Peyer's patch (tissue), 4 donors: ENCODE results near the gene RGS21. TPM values are rescaled to one million over a fixed set of nuclear protein-coding genes. Genes with fewer than 3 reads are reported as not detected.

ENCODE experiments used
- DNase-seq, 3 donors: peaks; one replicate each; pipeline ENCODE4 v3.0.0-alpha.2; 2017 to 2019
- H3K27ac ChIP-seq, 4 donors: fragments of 200-600 bp; sonication (generic); one replicate each; pipeline ENCODE4 v1.5.1; 2016 to 2019
- H3K27me3 ChIP-seq, 2 donors: fragments of 200-600 bp; sonication (generic); one replicate each; pipeline ENCODE4 v1.5.1; 2019
- H3K36me3 ChIP-seq, 3 donors: fragments of 200-600 bp; sonication (generic); one replicate each; pipeline ENCODE4 v1.5.1; 2016 to 2019
- H3K4me1 ChIP-seq, 4 donors: fragments of 200-600 bp; sonication (generic); one replicate each; pipeline ENCODE4 v1.5.1; 2016 to 2019
- H3K4me3 ChIP-seq, 4 donors: fragments of 200-600 bp; sonication (generic); 1 replicate in 3 of 4; 2 replicates in 1 of 4; pipeline ENCODE4 v1.5.1; 2016 to 2019; ENCODE audit warnings: mild to moderate bottlenecking in 1 of 4
- H3K9me3 ChIP-seq, 4 donors: fragments of 200-600 bp; sonication (generic); one replicate each; pipeline ENCODE4 v1.5.1; 2016 to 2019; ENCODE audit warnings: mild to moderate bottlenecking in 1 of 4
- POLR2A ChIP-seq, 2 donors: fragments of 450-650 bp; IDR thresholded peaks; one replicate each; pipeline ENCODE4 v1.5.1; 2017; ENCODE audit warnings: antibody characterized with exemption in 2 of 2, mild to moderate bottlenecking in 2 of 2, moderate library complexity in 2 of 2
- total RNA-seq, 4 donors: library from RNA; depleted of rRNA; stranded (reverse); fragments of >200 nt; gene quantifications; one replicate each; pipeline ENCODE4 v1.1.0, GENCODE V29; 2016
- TF ChIP-seq, protein P1 (sequence below), 6 experiments: fragments of 450-650 bp in 4 of 6; fragments of 200-600 bp in 2 of 6; sonication (generic) in 1 of 6; IDR thresholded peaks; one replicate each; pipeline ENCODE4 v1.5.1; 2017 to 2019; ENCODE audit warnings: antibody characterized with exemption in 6 of 6, mild to moderate bottlenecking in 3 of 6, moderate library complexity in 1 of 6

RGS21 gene
- total RNA-seq, 4 donors from 2014 or later: not detected

- no peaks in the 10 kb centered on the region for H3K27me3 ChIP-seq
- no peak for DNase-seq
- H3K4me1 ChIP-seq: no peaks in the 10 kb centered on the region
- H3K27ac ChIP-seq: no peak overlapping the region
- no peak overlapping the region for H3K4me3 ChIP-seq
- H3K9me3 ChIP-seq: no peaks in the 10 kb centered on the region
- no peaks in the 10 kb centered on the region for H3K36me3 ChIP-seq
- TF ChIP-seq, protein P1, sequence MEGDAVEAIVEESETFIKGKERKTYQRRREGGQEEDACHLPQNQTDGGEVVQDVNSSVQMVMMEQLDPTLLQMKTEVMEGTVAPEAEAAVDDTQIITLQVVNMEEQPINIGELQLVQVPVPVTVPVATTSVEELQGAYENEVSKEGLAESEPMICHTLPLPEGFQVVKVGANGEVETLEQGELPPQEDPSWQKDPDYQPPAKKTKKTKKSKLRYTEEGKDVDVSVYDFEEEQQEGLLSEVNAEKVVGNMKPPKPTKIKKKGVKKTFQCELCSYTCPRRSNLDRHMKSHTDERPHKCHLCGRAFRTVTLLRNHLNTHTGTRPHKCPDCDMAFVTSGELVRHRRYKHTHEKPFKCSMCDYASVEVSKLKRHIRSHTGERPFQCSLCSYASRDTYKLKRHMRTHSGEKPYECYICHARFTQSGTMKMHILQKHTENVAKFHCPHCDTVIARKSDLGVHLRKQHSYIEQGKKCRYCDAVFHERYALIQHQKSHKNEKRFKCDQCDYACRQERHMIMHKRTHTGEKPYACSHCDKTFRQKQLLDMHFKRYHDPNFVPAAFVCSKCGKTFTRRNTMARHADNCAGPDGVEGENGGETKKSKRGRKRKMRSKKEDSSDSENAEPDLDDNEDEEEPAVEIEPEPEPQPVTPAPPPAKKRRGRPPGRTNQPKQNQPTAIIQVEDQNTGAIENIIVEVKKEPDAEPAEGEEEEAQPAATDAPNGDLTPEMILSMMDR (IDR thresholded peaks at IDR 0.05): no peak
- no peak for TF ChIP-seq POLR2A (IDR thresholded peaks at IDR 0.05)
Measured at GRCh38 chr1:192342842-192343241, 26.1 kb downstream of the RGS21 start.

DNA sequence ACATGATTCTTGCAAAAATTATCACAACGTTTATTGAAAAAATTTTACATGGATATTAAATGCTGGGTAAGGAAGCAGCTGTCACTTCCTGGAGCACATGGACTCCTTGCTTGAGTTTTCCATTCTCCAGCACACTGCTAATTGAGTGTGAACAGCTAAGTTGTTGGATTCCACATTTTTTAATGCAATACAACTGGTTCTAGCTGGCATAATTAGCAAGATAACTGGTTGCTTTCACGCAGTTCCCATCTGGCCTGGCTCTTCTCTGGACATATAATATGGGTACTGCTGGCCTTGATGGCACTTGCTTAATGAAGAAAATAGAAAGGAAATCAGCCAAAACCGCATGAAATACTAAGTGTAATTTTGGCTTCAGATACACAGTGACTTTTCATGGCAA, 26.6 kb downstream of the RGS21 start:
- DNase-seq: no peak
- Histone ChIP-seq H3K27me3 (no peaks in the 10 kb centered on the region), H3K4me1 (no peaks in the 10 kb centered on the region), H3K27ac (no peak overlapping the region), H3K4me3 (no peak overlapping the region), H3K9me3 (no peaks in the 10 kb centered on the region), H3K36me3 (no peaks in the 10 kb centered on the region)
- TF ChIP-seq, protein P1 (IDR thresholded peaks at IDR 0.05): no peak
- TF ChIP-seq POLR2A (IDR thresholded peaks at IDR 0.05): no peak

DNA sequence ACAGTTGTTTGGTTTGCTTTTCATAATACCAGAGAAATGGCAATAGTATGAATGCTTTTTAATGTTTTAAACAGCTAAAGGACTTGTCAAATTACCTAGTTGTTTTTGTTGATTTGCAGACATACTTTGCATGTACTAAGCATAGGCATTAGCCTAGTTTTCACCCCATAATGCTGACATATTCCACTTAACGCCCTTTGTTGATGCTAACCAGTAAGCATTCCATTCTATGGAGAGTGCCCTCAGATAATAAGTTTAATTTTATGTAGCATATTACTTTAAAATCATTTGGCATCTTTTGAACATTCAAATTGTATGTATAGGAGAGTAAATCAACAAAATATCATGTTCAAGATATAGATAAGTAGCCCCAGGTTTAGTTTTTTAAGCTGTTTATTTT, 32.5 kb downstream of the RGS21 start:
- H3K27ac ChIP-seq: no peak overlapping the region
- no peak for TF ChIP-seq POLR2A (IDR thresholded peaks at IDR 0.05)
- TF ChIP-seq, protein P1 (IDR thresholded peaks at IDR 0.05): no peak
- no peaks in the 10 kb centered on the region for H3K9me3 ChIP-seq
- H3K27me3 ChIP-seq: no peaks in the 10 kb centered on the region
- no peaks in the 10 kb centered on the region for H3K4me1 ChIP-seq
- no peak overlapping the region for H3K4me3 ChIP-seq
- no peak for DNase-seq
- H3K36me3 ChIP-seq: no peaks in the 10 kb centered on the region

DNA sequence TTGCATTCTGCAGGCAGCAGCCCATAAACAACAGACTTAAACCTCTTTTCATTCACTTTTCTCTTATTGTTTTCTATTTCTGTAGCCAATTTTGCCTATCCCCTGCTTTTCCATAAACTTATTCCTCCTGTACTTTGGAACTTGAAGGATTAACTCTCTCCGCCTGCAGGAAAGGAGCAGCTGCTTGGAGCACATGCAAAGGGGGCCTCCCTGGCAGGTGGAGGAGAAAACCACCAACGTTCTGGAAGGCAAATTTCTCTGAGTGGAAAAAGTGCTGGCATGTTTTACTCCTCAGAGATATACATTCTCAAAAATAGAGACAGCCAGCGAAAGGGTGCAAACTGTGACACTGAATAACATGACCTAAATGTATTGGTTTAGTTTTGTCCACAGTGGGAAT, 33.6 kb downstream of the RGS21 start:
- Histone ChIP-seq H3K9me3 (no peaks in the 10 kb centered on the region), H3K27me3 (no peaks in the 10 kb centered on the region), H3K4me3 (no peak overlapping the region), H3K27ac (no peak overlapping the region), H3K4me1 (no peaks in the 10 kb centered on the region), H3K36me3 (no peaks in the 10 kb centered on the region)
- no peak for DNase-seq
- TF ChIP-seq, protein P1 (IDR thresholded peaks at IDR 0.05): no peak
- TF ChIP-seq POLR2A (IDR thresholded peaks at IDR 0.05): no peak

DNA sequence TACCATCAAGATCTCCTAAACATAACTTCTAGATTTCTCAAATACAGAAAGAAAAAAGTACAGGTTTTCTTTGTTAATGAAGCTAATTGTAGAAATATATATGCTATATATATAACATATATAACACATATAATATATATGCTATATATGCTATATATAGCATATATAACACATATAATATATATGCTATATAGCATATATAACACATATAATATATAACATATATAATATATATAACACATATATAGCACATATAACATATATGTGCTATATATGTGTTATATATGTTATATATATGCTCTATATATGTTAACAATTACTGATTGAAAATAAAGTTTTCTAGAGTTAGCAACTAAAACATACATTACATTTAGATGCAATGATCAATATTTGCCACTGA, 34.8 kb downstream of the RGS21 start:
- no peak overlapping the region for H3K27ac ChIP-seq
- H3K9me3 ChIP-seq: no peaks in the 10 kb centered on the region
- H3K36me3 ChIP-seq: no peaks in the 10 kb centered on the region
- no peaks in the 10 kb centered on the region for H3K4me1 ChIP-seq
- DNase-seq: no peak
- no peak overlapping the region for H3K4me3 ChIP-seq
- TF ChIP-seq, protein P1 (IDR thresholded peaks at IDR 0.05): no peak
- no peaks in the 10 kb centered on the region for H3K27me3 ChIP-seq

- no peak overlapping the region for H3K27ac ChIP-seq
- no peaks in the 10 kb centered on the region for H3K9me3 ChIP-seq
- no peak for DNase-seq
- H3K4me1 ChIP-seq: no peaks in the 10 kb centered on the region
- TF ChIP-seq, protein P1 (IDR thresholded peaks at IDR 0.05): no peak
- TF ChIP-seq POLR2A (IDR thresholded peaks at IDR 0.05): no peak
- no peaks in the 10 kb centered on the region for H3K36me3 ChIP-seq
- H3K27me3 ChIP-seq: no peaks in the 10 kb centered on the region
- H3K4me3 ChIP-seq: no peak overlapping the region
Measured at GRCh38 chr1:192357924-192358323, 41.1 kb downstream of the RGS21 start.
